ENCODE measurements around the gene KCNJ18.
"Not testable (repeated sequence)": the region's sequence is repeated elsewhere in the genome, so short reads cannot be mapped to it uniquely, and the experiment has no call there.

The KCNJ18 gene

GRCh38 chr17:21671871-21672270 is 20.5 kb upstream of the KCNJ18 start:
- DNase-seq: not testable (repeated sequence)

GRCh38 chr17:21673451-21674241 is 18.7 kb upstream of the KCNJ18 start:
- not testable (repeated sequence) for DNase-seq

GRCh38 chr17:21674242-21674731 is 18.0 kb upstream of the KCNJ18 start:
- peak; percentile 52 for DNase-seq

- DNase-seq: not testable (repeated sequence)
These were observed 17.2 kb upstream of the KCNJ18 start for GRCh38 chr17:21674891-21675738.

GRCh38 chr17:21675739-21676130 is 16.6 kb upstream of the KCNJ18 start:
- not testable (repeated sequence) for DNase-seq

- peak; percentile 84 for DNase-seq
These were observed 15.8 kb upstream of the KCNJ18 start for GRCh38 chr17:21676281-21677111.

- no peak for DNase-seq
These were observed 15.0 kb upstream of the KCNJ18 start for GRCh38 chr17:21677126-21677910.

GRCh38 chr17:21677911-21678310 is 14.4 kb upstream of the KCNJ18 start:
- DNase-seq: no peak

- peak; percentile 81 for DNase-seq
These were observed 13.8 kb upstream of the KCNJ18 start for GRCh38 chr17:21678393-21679081.

GRCh38 chr17:21679256-21680146 is 12.8 kb upstream of the KCNJ18 start:
- DNase-seq: no peak

GRCh38 chr17:21680366-21680765 is 12.0 kb upstream of the KCNJ18 start:
- peak; percentile 29 for DNase-seq

- peak; percentile 87 for DNase-seq
These were observed 11.4 kb upstream of the KCNJ18 start for GRCh38 chr17:21680850-21681351.

GRCh38 chr17:21681576-21681975 is 10.7 kb upstream of the KCNJ18 start:
- DNase-seq: not testable (repeated sequence)

- DNase-seq: not testable (repeated sequence)
These were observed 10.2 kb upstream of the KCNJ18 start for GRCh38 chr17:21682130-21682529.

- DNase-seq: not testable (repeated sequence)
These were observed 9.1 kb upstream of the KCNJ18 start for GRCh38 chr17:21683142-21683712.

- DNase-seq: not testable (repeated sequence)
These were observed 8.4 kb upstream of the KCNJ18 start for GRCh38 chr17:21683897-21684296.

- DNase-seq: not testable (repeated sequence)
These were observed 7.9 kb upstream of the KCNJ18 start for GRCh38 chr17:21684384-21684783.

- DNase-seq: not testable (repeated sequence)
These were observed 7.1 kb upstream of the KCNJ18 start for GRCh38 chr17:21685061-21685795.

All from RPMI8226 (cell line).